Measurements from ENCODE around the gene OR2M3.
"Not testable (repeated sequence)": the region's sequence is repeated elsewhere in the genome, so short reads cannot be mapped to it uniquely, and the experiment has no call there.

The OR2M3 gene, protein sequence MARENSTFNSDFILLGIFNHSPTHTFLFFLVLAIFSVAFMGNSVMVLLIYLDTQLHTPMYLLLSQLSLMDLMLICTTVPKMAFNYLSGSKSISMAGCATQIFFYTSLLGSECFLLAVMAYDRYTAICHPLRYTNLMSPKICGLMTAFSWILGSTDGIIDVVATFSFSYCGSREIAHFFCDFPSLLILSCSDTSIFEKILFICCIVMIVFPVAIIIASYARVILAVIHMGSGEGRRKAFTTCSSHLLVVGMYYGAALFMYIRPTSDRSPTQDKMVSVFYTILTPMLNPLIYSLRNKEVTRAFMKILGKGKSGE

DNA sequence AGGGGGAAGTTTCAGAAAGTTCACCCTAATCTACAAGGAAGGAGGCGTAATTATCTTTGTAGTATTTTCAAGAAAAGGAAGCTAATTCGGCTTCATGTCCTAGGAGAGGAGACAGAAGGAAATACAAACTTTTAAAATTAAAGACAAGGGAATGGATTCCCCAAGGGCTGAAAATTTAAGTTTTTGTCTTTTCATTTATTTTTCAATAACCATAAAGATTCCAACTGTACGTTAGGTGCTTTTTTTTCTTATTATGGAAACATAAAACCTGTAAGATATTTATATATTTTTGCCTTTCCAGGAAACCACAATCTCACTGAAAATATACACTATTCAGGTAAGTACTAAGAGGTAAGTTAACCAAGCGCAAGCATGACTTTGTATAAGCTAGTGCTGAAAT is at the start of gene OR2M3:
Gene OR2M3 (plus strand): TSS at position 301 of the 400 bp plus-strand sequence. CDS start 5,803 bp downstream, outside the sequence.
- DNase-seq (ENCODE audit: insufficient read length, low spot score) (no peak), FAIRE-seq (no peak)

DNA sequence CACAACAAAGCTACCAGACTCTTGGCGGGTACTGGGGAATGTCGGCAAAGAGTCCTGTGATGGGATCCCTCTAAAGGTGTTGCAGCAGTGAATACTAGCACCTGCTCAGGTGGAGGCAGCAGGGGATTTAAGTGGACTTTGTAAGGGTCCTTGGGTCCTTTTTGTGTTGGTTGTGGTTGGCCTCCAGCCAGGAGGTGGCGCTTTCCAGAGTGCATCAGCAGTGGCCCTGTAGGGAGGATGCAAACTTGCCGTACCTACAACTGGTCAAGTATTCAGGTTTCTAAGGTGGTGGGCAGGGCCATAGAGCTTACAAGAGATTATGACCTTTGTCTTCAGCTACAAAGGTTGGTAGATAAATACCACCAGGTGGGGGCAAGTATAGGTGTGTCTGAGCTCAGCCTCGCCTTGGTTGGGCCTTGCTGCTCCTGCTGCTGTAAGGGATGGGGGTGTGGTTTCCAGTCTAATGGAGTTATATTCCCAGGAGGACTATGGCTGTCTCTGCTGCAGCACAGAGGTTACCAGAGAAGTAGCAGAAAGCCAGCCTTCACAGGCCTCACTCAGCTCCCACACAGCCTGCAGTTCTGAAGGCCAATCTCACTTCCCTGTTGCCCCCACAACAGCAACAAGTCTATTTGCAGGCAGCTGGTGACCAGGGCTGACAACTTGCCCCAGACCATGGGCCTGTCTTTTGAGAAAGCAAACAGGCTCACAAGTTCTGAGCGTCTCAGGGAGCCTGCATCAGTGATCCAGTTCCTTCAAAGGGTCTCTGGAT is 44.8 kb upstream of the OR2M3 start:
- FAIRE-seq (no peak), DNase-seq (ENCODE audit: insufficient read length, low spot score) (no peak)

DNA sequence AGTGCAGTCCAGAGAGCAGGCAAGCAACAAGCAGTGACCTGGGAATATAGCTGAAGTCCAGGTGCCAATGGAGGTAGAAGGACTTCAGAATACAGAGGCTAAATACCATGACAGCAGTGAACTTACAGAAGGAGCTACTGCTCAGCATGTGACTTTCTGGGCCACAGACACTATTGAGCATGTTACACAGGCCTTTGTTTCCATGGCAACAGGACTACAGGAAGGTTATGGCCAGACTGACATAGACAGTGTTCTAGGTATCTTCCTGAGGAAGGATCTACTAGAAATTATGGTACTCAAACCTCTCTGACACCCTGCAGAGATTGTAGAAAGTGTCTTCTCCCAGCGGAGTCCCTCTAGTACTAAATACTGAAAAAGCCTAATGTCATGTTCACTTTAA is 41.1 kb upstream of the OR2M3 start:
- no peak for FAIRE-seq
- DNase-seq (ENCODE audit: insufficient read length, low spot score) = no peak

DNA sequence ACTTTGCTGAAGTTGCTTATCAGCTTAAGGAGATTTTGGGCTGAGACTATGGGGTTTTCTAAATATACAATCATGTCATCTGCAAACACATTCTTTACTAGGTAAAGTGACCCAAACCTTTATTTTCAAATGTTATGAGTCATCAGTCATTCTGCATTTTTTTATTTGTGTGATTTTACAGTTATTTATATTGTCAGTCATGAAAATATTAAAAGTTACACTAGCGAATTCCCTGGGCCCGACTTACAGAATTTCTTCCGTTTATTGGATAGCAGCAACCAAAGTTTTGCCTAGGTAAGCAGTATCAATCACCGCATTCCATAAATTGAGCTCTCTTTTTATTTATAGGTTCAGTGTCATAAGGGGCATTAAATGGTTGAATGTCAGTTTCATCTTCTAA is 38.3 kb upstream of the OR2M3 start:
- FAIRE-seq = no peak

DNA sequence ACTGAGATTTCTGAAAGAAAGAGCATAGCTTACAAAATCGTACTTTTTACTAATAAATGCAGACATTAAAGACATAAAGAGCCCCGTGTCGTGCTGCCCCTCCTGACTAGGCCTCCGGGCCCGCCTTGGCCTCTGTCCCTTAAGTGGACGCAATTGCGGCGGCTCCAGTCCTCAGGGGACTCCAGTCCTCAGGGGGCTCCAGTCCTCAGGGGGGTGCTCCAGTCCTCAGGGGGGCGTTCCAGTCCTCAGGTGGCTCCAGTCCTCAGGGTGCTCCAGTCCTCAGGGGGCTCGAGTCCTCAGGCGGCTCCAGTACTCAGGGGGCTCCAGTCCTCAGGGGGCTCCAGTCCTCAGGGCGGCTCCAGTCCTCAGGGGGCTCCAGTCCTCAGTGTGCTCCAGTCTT is 33.0 kb upstream of the OR2M3 start:
- no peak for FAIRE-seq

More for the DNA sequence above, 38.3 kb upstream of the OR2M3 start:
- no peak for DNase-seq (ENCODE audit: insufficient read length, low spot score)

DNA sequence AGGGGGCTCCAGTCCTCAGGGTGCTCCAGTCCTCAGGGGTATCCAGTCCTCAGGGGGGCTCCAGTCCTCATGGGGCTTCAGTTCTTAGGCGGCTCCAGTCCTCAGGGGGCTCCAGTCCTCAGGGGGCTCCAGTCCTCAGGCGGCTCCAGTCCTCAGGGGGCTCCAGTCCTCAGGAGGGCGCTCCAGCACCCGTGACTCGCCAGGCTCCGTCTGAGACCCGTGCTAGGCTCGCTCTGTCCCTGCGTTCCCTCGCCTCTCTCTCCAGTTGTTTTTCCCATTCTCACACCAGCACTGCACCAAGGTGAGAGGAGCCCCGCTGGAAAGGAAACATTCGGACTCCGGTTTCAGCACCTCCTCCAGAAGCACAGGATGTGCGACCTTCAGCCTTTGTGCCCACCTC is 31.9 kb upstream of the OR2M3 start:
- no peak for FAIRE-seq

More for the DNA sequence above, 33.0 kb upstream of the OR2M3 start:
- no peak for DNase-seq (ENCODE audit: insufficient read length, low spot score)

DNA sequence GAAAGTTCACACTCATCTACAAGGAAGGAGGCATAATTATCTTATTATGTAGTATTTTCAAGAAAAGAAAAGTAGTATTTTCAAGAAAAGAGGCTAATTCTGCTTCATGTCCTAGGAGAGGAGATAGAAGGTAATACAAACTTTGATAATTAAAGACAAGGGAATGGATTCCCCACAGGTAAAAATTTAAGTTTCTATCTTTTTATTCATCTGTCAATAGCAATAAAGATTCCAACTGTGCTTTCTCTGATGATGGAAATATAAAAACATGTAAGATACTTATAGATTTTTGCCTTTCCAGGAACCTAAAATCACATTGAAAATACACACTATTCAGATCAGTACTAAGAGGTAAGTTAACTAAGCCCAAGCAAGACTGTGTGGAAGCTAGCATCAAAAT is 22.5 kb upstream of the OR2M3 start, which contains the start of gene OR2M2:
Gene OR2M2 (plus strand): TSS at position 301 of the 400 bp plus-strand sequence. CDS start 5,165 bp downstream, outside the sequence.
- FAIRE-seq (no peak), DNase-seq (ENCODE audit: insufficient read length, low spot score) (no peak)

More for the DNA sequence above, 31.9 kb upstream of the OR2M3 start:
- DNase-seq (ENCODE audit: insufficient read length, low spot score) = no peak

DNA sequence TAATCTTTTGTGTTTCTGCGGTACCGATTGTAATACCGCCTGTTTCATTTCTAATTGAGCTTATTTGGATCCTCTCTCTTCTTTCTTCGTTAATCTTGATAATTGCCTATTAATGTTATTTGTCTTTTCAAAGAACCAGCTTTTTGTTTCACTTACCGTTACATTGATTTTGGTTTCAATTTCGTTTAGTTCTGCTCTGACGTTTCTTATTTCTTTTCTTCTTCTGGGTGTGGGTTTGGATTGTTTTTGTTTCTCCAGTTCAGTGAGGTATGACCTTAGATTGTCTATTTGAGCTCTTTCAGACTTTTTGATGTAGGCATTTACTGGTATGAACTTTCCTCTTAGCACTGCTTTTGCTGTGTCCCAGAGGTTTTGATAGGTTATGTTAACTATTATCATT is 13.1 kb upstream of the OR2M3 start:
- FAIRE-seq = no peak
- DNase-seq (ENCODE audit: insufficient read length, low spot score) = no peak

DNA sequence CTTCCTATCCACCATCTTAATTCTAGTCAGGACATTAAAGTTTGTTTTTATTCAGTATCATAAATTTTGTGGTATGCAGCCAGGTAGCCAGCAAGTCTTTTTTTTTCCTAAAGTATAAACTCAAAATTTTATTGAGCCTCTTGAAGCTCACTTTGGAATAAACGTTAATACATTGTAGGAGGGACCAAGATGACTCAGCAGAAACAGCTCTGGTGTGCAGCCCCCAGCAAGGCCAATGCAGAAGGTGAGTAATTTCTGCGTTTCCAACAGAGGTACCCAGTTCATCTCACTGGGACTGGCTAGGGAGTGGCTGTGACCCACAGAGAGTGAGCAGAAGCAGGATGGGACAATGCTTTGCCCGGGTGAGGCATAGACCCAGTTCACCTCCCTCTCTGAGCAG is 9.7 kb upstream of the OR2M3 start:
- no peak for DNase-seq (ENCODE audit: insufficient read length, low spot score)
- FAIRE-seq = no peak

DNA sequence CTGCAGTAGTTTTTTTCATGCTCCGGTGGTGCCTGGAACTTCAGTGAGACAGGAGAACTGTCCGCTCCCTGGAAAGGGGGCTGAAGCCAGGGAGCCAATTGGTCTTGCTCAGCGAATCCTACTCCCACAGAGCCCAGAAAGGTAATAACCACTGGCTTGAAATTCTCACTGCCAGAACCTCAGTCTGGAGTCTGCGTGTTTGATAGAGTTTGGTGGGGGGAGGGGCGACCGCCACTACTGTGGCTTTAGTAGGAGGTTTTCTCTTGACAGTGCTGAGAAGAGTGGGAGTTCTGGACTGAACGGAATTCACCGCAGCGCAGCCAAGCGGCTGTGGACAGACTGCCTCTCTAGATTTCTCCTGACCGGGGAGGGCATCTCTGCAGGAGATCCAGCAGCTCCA is 8.0 kb upstream of the OR2M3 start:
- FAIRE-seq (no peak), DNase-seq (ENCODE audit: insufficient read length, low spot score) (no peak)

DNA sequence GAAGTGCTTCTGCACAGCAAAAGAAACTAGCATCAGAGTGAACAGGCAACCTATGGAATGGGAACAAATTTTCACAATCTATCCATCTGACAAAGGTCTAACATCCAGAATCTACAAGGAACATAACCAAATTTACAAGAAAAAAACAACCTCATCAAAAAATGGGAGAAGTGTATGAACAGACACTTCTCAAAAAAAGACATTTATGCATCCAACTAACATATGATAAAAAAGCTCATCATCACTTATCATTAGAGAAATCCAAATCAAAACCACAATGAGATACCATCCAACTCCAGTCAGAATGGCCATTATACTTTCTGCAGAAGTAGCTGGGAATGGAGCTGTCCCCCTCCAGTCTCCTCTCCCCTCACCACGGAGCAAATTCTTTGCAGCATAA is 2.9 kb upstream of the OR2M3 start:
- DNase-seq (ENCODE audit: insufficient read length, low spot score) = no peak
- no peak for FAIRE-seq

DNA sequence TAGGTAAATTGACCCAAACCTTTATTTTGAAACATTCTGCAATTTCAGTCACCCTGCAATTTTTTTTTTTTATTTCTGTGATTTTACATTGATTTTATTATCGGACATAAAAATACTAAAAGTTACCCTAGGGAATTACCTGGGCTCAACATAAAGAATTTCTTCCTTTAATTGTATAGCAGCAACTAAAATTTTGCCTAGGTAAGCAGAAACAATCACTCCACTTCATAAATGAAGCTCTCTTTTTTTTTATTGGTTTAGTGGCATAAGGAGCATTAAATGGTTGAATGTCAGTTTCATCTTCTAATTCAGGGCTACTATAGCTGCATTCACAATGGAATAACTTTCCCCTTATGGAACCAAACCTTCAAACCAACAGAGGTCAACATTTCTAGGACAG is 18.8 kb downstream of the OR2M3 start:
- no peak for FAIRE-seq

DNA sequence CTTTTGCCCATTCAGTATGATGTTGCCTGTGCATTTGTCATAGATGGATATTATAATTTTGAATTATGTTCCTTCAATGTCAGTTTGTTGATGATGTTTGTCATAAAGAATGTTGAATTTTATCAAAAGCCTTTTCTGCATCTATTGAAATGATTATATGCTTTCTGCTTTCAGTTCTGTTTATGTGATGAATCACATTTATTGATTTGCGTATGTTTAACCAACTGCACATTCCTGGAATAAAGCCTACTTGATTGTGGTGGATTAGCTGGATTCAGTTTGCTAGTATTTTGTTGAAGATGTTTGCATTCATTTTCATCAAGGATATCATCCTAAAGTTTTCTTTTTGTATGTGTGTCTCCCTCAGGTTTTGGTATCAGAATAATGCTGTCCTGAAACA is 28.5 kb downstream of the OR2M3 start:
- no peak for DNase-seq (ENCODE audit: insufficient read length, low spot score)
- no peak for FAIRE-seq

More for the DNA sequence above, 18.8 kb downstream of the OR2M3 start:
- DNase-seq (ENCODE audit: insufficient read length, low spot score) = no peak

DNA sequence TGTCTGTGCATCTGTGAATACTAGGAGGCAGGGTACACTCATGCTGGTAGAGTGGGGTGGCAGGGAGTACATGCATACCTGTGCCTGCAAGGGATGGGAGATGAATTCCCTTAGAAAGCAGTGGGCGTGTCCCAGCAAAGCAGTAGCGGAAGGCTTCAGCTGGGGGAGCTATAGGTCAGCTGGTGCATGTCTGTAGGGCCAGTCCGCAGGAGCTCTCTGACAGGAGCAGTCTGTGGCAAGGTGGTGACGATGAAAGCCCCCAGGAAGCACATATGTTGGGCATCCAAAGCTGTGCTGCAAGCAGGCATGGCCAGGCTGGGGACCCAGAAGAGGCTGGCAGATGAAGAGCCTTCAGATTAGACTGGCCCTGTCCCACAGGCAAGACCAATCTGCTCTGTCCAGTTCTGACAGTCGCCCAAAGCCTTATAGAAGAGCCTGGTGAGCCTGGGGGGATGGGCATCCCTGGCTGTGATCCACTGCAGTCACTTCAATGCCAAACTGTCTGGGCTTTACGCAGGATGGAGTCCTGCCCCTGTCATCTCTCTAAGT is 32.4 kb downstream of the OR2M3 start:
- no peak for FAIRE-seq
- DNase-seq (ENCODE audit: insufficient read length, low spot score) = no peak

DNA sequence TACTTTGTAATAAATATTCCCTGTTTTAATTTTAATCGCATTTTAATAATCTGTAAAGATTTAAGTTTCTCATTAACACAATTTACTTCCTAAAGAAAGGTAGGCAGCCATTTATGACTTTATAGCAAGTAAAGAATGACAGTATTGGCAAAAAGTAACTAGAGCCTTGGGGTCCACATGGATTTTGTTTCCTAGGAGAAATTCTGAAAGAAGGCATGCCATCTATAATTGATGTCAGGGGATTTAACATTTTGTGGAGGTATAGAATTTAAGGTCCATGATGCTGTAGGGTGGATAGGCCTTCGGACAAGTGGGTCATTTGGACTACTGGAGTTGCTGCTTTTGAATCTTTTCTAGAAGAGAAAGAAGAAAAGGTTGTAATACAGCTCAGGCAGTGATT is 34.1 kb downstream of the OR2M3 start, which contains the start of gene OR2M4:
Gene OR2M4 (plus strand): TSS at position 301 of the 400 bp plus-strand sequence. CDS start 7,512 bp downstream, outside the sequence.
- FAIRE-seq (no peak), DNase-seq (ENCODE audit: insufficient read length, low spot score) (no peak)

DNA sequence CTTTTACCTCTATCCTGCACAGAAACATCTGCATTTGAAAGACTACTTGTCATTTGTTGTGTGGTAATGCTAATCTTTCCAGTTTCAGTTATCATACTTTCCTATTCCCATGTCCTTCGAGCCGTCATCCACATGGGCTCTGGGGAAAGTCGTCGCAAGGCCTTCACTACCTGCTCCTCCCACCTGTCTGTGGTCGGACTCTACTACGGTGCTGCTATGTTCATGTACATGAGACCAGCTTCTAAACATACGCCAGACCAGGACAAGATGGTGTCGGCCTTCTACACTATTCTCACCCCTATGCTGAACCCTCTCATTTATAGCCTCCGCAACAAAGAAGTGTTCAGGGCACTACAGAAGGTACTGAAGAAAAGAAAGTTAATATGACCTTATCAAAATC is 42.4 kb downstream of the OR2M3 start:
- DNase-seq (ENCODE audit: insufficient read length, low spot score) (no peak), FAIRE-seq (no peak)

DNA sequence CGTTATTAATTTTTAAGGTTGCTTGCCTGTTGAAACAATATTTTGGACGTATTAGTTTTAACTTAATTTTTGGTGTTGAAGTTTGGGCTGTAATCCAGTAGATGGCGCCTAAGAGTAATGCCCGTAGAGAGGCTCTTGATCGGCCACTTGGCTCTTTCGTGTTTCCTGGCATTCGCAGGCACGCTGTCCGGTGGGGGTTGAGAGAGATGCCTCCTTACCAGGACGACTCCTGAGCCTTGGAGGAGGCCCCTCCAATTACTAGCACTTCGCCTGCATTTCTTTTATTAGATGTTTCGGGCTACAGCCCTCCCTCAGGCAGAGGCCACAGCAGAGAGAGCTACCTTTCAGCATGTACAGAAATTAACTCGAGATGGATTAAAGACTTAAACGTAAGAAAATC is 46.1 kb downstream of the OR2M3 start:
- FAIRE-seq (no peak), DNase-seq (ENCODE audit: insufficient read length, low spot score) (peak; percentile 68)

DNA sequence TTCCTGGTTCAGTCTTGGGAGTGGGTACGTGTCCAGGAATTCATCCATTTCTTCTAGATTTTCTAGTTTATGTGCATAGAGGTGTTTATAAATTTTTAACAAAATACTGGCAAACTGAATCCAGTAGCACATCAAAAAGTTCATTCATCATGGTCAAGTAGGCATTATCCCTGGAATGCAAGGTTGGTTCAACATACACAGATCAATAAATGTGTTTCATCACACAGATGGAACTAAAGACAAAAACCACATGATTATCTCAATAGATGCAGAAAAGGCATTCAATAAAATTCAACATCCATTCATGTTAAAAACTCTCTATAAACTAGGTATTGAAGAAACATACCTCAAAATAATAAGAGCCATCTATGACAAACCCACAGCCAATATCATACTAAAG is 62.2 kb downstream of the OR2M3 start:
- FAIRE-seq; DNase-seq (ENCODE audit: insufficient read length, low spot score): not testable (repeated sequence)

All from HTR-8/SVneo (cell line).